GM18520 (cell line): ENCODE measurements around the gene CFTR.
A peak's percentile ranks its signal among the peaks of the same experiment; 100 is the strongest.
"Not testable (repeated sequence)": the region's sequence is repeated elsewhere in the genome, so short reads cannot be mapped to it uniquely, and the experiment has no call there.

Experiments used
- ATAC-seq: cut with Tn5 transposase; IDR thresholded peaks from one replicate; pipeline ENCODE4 v1.9.1; 2021; ENCODE audit not compliant: unreplicated experiment

Gene CFTR

GRCh38 chr7:117479225-117480054 lies at the start of gene CFTR:
Gene CFTR (plus strand): TSS chr7:117480025. CDS start chr7:117480095, 70 bp downstream.
- no peak for ATAC-seq

GRCh38 chr7:117435475-117436043 lies 44.3 kb upstream of the CFTR start:
- peak; percentile 94 for ATAC-seq

- ATAC-seq = no peak
Measured at GRCh38 chr7:117444646-117445045, 35.2 kb upstream of the CFTR start.

- ATAC-seq = no peak
Measured at GRCh38 chr7:117445206-117445605, 34.6 kb upstream of the CFTR start.

GRCh38 chr7:117446220-117446815 lies 33.5 kb upstream of the CFTR start:
- no peak for ATAC-seq

GRCh38 chr7:117448655-117449054 lies 31.2 kb upstream of the CFTR start:
- ATAC-seq = no peak

- no peak for ATAC-seq
Measured at GRCh38 chr7:117458977-117459583, 20.7 kb upstream of the CFTR start.

- no peak for ATAC-seq
Measured at GRCh38 chr7:117459735-117460134, 20.1 kb upstream of the CFTR start.

- ATAC-seq = not testable (repeated sequence)
Measured at GRCh38 chr7:117460815-117461214, 19.0 kb upstream of the CFTR start.

- no peak for ATAC-seq
Measured at GRCh38 chr7:117468174-117468573, 11.7 kb upstream of the CFTR start.

- ATAC-seq = no peak
Measured at GRCh38 chr7:117470777-117471176, 9.0 kb upstream of the CFTR start.

- ATAC-seq = no peak
Measured at GRCh38 chr7:117472335-117472734, 7.5 kb upstream of the CFTR start.

GRCh38 chr7:117476557-117477215 lies 3.1 kb upstream of the CFTR start:
- no peak for ATAC-seq

GRCh38 chr7:117478836-117479224 lies 995 bp upstream of the CFTR start:
- no peak for ATAC-seq

- ATAC-seq = no peak
Measured at GRCh38 chr7:117480055-117480362, 184 bp downstream of the CFTR start.

GRCh38 chr7:117480978-117481377 lies 1.2 kb downstream of the CFTR start:
- no peak for ATAC-seq

GRCh38 chr7:117485118-117485620 lies 5.3 kb downstream of the CFTR start:
- no peak for ATAC-seq

GRCh38 chr7:117489016-117489415 lies 9.2 kb downstream of the CFTR start:
- ATAC-seq = no peak

- no peak for ATAC-seq
Measured at GRCh38 chr7:117489430-117489829, 9.6 kb downstream of the CFTR start.

- ATAC-seq = no peak
Measured at GRCh38 chr7:117489911-117490310, 10.1 kb downstream of the CFTR start.

- ATAC-seq = no peak
Measured at GRCh38 chr7:117492649-117493048, 12.8 kb downstream of the CFTR start.
